GM19397 (cell line): Measurements from ENCODE around the gene MEIOB.

ENCODE experiments used
- ATAC-seq: cut with Tn5 transposase; IDR thresholded peaks from one replicate; pipeline ENCODE4 v1.9.1; 2021; ENCODE audit warnings: mild to moderate bottlenecking, moderate library complexity; ENCODE audit not compliant: unreplicated experiment

Gene MEIOB

GRCh38 chr16:1789643-1790045 is 82.3 kb downstream of the MEIOB start:
- ATAC-seq, result no peak

DNA sequence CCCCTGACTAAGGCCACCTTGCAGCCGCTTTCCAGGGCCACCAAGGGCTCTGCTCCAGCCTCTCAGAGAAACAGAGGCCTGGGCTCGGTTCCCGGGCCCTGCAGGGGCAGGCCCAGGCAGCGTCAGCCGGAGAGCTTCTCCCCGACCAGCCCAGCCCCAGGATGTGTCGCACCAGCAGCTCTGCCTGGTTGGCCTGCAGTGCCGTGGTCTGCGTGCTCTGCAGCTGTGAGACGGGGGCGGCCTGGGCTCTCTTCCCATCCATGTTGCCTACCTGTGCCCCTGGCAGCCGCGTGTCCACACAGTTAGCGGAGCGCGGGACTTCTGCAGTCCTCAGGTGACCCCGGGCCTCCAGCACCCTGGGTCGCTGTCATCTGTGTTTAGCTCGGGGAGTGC is 83.3 kb downstream of the MEIOB start:
- no peak for ATAC-seq

GRCh38 chr16:1788095-1788707 is 83.8 kb downstream of the MEIOB start:
- ATAC-seq, result no peak

- no peak for ATAC-seq
Measured at GRCh38 chr16:1787322-1788094, 84.5 kb downstream of the MEIOB start.

GRCh38 chr16:1787056-1787321 is 85.0 kb downstream of the MEIOB start:
- ATAC-seq, result no peak

DNA sequence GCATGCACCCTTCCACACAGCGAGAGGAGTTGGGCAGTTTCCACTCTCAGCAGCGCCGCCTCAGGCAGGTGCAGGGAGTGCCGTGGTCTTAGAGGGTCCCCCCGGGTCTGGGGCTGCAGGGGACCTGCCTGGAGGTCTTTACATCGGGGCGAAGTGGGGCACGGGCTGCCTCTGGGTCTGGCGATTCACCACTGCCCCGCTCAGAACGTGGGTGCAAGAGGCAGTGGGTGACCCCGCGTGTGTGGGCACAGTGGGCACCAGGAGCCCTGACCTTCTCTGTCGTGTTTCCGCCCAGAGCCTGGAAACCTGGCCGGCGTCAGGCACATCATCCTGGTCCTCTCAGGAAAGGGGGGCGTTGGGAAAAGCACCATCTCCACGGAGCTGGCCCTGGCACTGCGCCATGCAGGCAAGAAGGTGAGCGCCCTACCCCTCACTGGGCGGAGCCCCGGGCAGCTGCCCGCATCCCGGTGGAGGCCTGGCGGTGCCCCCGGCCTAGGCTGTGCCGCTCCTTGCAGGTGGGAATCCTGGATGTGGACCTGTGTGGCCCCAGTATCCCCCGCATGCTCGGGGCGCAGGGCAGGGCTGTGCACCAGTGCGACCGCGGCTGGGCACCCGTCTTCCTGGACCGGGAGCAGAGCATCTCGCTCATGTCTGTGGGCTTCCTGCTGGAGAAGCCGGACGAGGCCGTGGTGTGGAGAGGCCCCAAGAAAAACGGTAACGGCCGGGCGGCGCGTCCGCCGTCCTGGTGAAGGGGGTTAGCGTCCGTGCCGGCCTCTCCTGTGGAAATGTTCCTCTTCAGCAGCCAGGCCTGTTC is 85.5 kb downstream of the MEIOB start:
- no peak for ATAC-seq

DNA sequence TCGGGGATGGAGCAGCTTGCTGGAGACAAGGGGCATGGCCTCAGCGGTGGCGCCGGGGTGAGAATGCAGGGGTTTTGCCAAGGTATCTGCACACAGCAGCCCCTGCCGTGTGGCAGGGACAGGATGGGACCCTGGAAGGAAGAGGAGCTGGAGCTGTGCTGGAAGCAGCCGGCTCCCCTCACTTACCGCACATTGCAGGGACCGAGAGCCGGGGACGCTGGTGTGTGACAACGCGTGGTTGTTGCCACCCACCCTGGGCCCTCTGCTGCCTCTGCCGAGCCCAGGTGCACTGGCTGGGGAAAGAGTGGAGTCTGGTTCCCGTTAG is 86.2 kb downstream of the MEIOB start:
- ATAC-seq, result no peak

- ATAC-seq, result no peak
Measured at GRCh38 chr16:1784977-1785845, 86.8 kb downstream of the MEIOB start.
